SKM-1 treated with dmso at 0.1 percent for 144 hours (cell line): ENCODE data around the gene NLRP10.

Experiments used
- DNase-seq: peaks from one replicate; lab custom pipeline; 2025; ENCODE audit not compliant: unreplicated experiment; lab: John Stamatoyannopoulos, UW

NLRP10 gene

DNA sequence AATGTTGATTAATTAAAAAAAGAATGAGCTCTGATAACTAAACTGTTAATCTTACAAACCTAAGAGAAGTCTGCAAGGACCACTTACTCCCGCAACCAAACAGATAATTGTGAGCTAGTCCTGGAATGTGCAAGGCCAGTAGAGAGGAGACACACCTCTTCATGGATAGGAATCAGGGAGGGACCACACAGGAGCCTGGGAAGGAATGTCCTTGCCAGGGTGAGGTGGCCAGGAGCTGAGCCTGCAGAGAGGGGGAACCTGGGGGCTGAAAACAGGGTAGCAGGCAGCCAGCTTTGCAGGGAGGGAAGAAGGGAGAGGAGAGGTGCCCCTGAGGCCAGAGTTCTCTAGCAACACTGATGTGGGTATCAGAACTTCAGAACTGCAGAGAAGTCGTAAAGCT lies 9.4 kb upstream of the NLRP10 start:
- no peak for DNase-seq

DNA sequence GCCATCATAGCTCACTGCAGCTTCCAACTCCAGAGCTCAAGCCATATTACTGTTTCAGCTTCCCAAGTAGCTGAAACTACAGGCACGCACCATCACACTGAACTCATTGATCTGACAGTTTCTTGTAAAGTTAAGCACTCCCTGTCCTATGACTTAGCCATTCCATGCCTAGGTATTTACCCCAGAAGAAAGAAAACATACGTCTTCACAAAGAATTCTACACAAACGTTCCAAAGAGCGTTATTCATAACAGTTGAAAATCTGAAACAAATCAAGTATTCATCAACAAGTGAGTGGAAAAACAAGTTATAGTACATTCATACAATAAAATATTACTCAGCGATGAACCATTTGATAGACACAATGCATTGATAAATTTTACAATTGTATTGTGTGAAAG lies 7.8 kb upstream of the NLRP10 start:
- no peak for DNase-seq

DNA sequence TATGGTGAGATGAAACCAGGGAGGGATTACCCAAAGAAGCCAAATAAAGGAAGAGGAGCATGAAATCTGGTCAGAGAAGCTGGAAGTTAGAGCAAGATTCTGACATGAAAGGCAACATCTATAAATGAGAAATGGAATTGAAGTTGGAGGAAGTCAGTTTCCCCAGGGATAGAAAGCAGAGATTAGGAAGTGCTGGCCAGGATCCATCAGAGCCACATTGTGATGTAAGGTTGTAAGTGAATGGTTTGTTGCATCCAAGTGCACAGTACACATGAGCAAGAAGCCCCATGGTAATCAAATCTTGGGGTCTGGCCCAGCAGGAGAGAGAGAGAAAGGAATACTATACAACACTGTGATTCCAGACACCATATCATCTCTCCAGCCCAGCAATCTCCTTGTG lies 6.6 kb upstream of the NLRP10 start:
- DNase-seq, result no peak

DNA sequence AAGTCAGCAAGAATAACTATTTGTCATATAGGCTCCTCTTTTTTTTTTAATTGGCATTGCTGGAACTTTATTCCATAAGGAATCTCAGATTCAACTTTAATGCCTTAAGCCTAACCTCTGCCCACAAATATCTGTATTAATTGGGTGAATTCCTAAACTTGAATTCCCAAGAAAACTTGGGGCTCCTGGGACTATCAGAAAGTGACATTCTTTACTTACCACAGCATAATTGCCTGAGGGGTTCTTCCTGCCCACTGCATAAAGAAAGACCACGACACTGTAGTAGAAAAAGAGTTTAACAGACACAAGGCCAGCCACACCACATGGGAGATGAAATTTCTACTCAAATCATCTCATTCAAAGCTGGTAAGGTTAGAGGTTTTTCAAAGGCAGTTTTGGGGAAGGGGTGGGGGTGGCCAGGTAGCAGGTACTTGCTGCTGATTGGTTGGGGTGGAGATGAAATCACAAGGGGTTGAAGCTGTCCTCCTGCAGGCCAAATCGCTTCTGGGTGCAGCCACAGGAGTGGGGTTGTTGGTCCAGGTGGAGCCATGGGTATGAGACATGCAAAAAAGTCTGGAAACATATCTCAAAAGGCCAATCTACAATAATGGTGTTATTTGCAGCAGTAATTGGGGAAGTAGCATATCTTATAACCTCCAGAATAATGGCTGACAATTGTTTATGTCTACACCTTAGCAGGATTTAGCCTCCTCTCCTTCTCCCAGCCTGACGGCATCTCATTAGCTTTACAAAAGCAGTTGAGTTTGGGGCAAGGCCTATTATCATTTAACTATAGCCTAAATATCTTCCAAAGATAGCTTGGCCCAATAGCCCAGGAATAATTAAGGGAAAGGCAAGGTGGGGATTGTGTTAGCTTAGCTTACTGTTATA lies 4.8 kb upstream of the NLRP10 start:
- no peak for DNase-seq

DNA sequence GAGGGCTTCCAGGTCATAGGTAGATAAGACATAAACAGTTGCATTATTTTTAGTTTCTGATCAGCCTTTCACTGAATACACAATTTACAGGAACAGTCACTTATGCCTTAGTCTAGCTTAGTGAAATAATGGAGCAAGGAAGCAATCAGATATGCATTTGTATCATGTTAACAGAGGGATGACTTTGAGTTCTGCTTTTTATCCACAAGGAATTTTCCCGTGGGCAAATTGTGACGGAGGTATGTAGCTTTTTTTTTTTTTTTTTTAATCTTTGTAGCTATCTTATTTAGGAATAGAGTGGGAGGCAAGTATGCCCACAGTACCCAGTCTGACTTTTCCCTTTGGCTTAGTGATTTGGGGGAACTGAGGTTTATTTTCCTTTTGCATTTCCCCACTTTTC lies 3.4 kb upstream of the NLRP10 start:
- no peak for DNase-seq

DNA sequence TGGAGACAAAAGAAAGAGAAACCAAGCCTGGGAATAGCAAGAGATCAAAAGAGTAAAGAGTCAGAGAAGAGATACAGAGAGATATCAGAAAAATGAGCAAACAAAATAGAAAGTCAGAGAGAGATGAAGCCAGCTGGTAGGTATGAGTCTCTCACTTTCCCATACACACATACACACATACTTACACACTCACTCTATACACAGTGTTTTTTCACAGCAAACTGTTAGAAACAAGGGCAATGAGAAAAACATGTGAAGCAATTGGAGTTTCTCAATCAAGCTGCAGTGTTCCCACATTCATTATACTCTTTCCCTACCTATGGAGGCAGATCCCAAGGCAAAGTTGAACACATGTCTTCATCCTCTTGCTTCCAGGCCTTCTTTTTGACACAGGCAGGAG lies 2.6 kb upstream of the NLRP10 start:
- DNase-seq, result no peak

DNA sequence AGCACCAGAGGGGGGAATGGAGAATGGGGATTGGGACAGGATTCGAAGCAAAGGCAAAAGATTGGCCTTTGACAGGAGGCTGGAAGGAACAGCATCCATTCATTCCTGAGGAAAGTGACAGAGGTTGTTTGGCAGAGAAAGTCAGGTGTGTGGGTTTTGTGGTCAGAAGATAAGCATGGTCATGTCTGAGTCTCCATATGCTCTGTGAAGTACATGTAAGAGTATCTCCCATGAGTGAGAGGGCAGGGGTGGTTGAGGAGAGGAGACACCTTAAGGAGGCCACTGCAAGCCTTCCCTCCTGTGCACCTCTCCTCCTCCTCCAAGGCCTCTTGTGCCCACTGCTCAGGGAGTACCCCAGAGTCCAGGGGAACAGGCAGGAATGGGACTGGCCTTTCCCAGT lies 1.9 kb upstream of the NLRP10 start:
- no peak for DNase-seq

DNA sequence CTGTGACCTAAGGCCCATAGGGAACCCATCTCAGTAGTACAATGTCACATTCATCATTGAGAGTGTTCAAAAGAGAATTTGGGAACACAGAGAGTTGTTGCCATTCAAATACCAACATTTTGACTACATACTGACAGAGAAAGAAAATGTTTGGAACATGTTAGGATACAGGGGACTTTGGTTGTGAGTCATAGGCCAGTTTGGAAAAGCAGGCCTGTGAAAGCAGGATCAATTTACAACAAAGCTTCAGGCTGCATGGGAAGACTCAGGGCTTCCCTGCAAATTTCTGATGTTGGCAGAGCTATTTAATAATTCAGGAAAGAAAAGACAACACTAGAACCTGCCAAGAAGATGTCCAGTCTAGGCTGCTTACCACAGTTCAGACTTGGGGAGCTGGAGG lies 374 bp downstream of the NLRP10 start:
- DNase-seq, result no peak

DNA sequence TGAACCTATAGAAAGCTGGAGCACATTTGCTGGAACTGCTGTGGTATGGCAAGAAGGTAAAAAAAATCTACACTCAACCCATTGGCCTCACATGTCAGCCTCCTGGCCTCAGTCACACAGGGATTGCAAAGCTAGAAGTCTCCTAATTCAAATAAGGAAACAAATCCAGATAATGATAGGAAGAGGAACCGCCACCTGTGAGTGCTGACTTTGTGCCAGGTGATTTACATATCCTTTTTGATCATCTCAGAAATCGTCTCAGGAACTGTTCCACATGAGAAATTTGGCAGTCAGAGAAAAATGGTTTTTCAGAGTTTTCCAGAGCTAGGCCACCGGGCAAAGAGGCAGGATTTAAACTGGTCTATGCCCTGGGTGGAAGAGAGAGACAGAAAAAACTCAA lies 986 bp downstream of the NLRP10 start:
- no peak for DNase-seq

DNA sequence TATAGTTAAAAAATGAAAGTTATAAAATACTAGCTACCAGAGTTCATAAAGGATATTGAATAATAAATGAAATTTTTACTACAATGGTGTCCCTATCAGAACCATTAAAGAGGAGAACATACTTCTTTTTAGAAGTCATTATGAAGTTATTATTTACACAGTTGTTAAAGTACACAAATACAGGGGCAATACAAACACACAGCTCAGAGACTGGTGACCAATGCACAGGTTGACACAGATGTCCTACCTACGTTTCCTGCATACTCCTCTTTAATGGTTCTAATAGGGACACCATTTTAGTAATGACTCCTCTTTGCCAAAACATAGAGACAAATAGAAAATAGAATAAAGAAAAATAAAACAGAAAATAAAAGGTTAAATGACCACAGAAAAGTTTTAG lies 10.1 kb downstream of the NLRP10 start:
- no peak for DNase-seq

DNA sequence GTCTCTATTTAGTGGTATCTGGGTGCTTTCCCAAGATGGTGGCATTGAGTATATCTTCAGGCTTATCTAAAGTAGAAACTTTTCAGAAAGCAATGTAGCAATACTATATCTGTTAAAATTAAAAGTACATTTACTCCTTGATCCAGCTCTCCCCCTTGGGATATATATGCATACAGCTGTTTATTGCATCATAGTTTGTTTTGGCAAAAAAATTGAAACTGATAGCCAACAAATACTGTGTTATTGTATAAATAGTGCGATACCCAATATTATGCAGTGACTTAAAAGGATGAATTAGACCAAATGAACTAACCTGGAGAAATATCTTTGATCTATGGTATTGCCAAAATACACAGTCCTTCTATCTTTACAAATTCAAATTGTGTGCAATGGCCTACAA lies 15.3 kb downstream of the NLRP10 start:
- no peak for DNase-seq

DNA sequence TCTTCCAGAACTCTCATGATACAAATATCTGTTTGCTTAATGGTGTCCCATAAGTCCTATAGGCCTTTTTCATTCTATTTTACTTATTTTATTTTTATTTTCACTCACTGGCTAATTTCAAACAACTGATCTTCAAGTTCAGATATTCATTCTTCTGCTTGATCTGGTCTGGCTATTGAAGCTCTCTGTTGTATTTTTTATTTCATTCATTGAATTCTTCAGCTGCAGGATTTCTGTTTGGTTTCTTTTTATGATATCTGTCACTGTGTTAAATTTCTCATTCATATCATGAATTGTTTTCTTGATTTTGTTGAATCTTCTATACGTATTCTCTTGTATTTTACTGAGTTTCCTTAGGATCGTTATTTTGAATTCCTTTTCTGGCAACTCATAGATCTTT lies 21.1 kb downstream of the NLRP10 start:
- DNase-seq, result no peak

DNA sequence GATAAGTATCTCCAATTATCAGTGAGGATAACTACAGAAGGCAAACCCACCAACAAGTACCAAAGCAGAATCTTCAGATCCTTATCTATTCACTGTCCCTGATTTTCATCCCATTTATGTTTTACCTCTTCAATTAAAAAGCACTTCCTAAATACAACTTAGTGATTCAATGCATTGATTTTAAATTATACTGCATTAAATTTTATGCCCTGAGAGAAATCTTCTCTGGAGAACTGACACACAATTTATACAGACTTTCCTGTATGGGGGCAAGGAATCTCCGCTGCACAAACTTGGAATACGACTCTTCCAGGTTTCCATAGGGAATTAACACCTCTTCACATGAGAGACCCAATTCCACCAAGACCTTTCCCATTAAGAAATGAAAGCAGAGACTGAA lies 23.6 kb downstream of the NLRP10 start, which contains the start of gene OR10A3:
Gene OR10A3, minus strand, starts transcription at position 101 of the 400 bp plus-strand sequence. CDS start 2,188 bp downstream, outside the sequence.
- no peak for DNase-seq

DNA sequence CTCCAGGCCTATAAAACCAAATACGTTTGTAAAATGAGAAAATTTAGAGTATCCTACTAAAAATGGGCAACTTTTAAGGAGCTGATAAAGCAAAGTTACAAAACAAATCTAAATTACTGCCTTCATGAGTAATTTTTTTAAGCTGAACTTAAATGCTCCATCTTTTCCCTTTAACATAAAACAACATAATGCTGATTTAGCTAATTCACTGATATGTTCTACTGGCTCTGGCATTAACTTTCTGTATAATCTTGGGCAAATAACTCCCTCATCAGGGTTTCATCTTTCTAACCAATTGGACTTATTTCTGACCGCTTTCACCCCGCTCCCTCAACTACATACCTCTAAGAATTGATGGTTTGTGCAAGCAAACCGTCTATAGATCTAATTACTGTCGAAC lies 24.1 kb downstream of the NLRP10 start:
- no peak for DNase-seq

DNA sequence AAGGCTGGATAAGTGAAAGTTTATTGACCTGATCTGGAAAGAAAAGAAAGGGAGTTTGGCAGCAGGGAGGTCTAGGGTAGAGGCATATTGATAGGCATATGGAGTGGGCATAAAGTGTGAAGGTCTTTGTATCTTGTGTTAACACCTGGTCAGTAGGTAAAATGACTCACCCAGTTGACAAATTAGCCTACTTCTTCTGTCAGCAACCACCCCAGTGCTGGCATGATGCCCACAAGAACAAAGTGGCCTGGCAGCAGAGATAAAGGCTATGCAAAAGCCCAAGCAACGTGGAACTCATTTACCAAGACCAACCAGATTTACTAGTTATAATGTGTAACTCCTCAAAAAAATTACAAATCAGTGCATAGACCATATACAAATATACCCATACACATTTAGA lies 28.6 kb downstream of the NLRP10 start:
- no peak for DNase-seq

DNA sequence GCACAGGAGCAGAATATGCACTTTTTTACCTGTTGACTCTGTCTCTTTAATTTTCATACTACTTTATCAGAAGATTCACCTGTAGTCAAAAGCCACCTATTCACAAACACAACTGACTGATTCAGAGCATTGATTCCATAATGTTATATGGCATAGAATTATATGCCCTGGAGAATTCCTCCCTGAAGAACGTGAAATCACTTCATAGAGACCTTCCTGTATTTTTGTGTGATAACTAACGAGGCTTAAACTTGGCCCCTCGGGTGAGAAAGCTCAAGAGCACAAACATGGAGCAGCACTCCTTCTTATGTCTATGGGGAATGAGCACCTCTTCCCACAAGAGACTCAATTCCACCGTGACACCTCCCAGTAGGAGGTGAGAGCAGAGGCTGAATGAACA lies 34.1 kb downstream of the NLRP10 start, which contains the start of gene OR10A6:
Gene OR10A6, minus strand, starts transcription at position 101 of the 400 bp plus-strand sequence. CDS start 2,606 bp downstream, outside the sequence.
- DNase-seq, result no peak

DNA sequence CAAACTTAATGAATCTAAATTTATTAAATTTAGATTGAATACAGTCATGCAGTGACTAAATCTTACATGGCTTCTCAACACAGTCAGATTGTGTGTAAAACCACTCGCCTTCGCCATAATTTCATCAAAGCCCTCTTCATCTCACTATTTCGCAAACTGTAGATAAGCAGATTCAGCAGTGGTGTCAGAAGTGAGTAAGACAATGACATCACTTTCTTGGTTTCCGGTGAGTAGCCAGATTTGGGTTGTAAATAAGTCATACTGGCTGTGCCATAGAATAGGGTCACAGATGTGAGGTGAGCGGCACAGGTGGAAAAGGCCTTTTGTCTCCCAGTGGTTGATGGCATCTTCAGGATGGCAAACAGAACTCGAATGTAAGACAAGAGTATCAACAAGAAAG lies 37.6 kb downstream of the NLRP10 start:
- no peak for DNase-seq

DNA sequence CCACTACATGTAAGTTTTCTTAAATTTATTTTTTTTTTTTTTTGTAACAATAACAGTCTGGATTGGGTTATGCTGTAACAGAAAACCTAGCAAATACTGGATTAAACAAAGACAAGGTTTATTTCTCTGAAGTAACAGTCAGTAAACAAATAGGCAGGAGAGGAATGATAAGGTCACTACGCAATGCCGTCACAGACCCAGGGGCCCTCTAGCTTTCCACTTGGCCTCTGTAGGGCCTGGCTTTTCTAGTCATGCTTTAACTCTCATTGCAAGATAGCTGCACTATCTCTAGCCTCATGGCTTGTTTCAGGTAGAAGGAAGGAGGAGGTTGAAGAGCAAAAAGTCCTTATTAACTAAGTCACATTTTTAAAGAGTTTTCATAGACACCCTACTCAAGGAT lies 40.7 kb downstream of the NLRP10 start:
- DNase-seq, result no peak

DNA sequence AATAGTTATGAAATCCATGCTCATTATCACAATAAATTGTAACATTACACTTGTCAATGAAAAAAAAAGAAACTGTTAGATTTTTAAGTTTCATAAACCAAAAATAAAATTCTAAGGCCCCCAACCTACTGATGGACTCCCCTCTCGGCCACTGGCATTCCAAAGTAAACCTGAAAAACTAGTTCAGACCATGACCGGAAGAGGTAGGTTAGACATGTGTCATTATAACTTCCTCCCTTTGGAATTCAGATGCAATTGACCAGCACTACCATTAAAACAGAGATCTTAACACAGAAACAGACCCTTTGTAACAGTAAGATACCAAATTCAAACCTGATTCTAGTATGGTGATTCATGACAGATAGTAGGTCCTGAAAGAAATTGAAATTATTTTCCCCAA lies 47.1 kb downstream of the NLRP10 start:
- DNase-seq, result no peak
